AG04449 (cell line): ENCODE results near the gene CSRP1.

Experiments used
- CTCF ChIA-PET: fragments of 350-600 bp; formaldehyde crosslinking; extraction: SDS; loops from one replicate; lab custom pipeline; 2021; ENCODE audit warnings: antibody characterized with exemption; lab: Yijun Ruan, JAX
- POLR2A ChIA-PET: fragments of 400-600, 350-600 bp; formaldehyde crosslinking; extraction: SDS; loops from one replicate; lab custom pipeline; 2020; ENCODE audit warnings: antibody characterized with exemption, inconsistent platforms; lab: Yijun Ruan, JAX
- DNase-seq: peaks from one replicate; pipeline ENCODE4 v3.0.0-alpha.2; 2010; ENCODE audit warnings: low read depth, low spot score
- H3K4me3 ChIP-seq: 2 replicates; pipeline ENCODE4 v1.5.1; 2011; ENCODE audit warnings: low read depth, mild to moderate bottlenecking, control low read depth, low read length
- TF ChIP-seq, protein P1 (sequence below): IDR thresholded peaks from one replicate; pipeline ENCODE4 v1.5.1; 2011; ENCODE audit warnings: mild to moderate bottlenecking, moderate library complexity, low read length, control low read depth, inconsistent platforms; ENCODE audit not compliant: insufficient read depth; ENCODE audit errors: missing control alignments

CSRP1 gene

GRCh38 chr1:201433609-201434008, 73.3 kb downstream of the CSRP1 start:
- no peak for DNase-seq
- POLR2A ChIA-PET = no interaction called here
- no peak overlapping the region for H3K4me3 ChIP-seq
- CTCF ChIA-PET = interaction anchor here (1.0 to 6.0 kb wide), 10 partner anchors 10 to 182 kb away, joined by 3 to 248 read pairs (median 4); partner anchors contain the start of gene CSRP1
- TF ChIP-seq, protein P1, sequence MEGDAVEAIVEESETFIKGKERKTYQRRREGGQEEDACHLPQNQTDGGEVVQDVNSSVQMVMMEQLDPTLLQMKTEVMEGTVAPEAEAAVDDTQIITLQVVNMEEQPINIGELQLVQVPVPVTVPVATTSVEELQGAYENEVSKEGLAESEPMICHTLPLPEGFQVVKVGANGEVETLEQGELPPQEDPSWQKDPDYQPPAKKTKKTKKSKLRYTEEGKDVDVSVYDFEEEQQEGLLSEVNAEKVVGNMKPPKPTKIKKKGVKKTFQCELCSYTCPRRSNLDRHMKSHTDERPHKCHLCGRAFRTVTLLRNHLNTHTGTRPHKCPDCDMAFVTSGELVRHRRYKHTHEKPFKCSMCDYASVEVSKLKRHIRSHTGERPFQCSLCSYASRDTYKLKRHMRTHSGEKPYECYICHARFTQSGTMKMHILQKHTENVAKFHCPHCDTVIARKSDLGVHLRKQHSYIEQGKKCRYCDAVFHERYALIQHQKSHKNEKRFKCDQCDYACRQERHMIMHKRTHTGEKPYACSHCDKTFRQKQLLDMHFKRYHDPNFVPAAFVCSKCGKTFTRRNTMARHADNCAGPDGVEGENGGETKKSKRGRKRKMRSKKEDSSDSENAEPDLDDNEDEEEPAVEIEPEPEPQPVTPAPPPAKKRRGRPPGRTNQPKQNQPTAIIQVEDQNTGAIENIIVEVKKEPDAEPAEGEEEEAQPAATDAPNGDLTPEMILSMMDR = no peak
